HG03520 (cell line): ENCODE results near the gene HCK.
"Not testable (repeated sequence)": the region's sequence is repeated elsewhere in the genome, so short reads cannot be mapped to it uniquely, and the experiment has no call there.

Source experiments
- ATAC-seq: cut with Tn5 transposase; IDR thresholded peaks from one replicate; pipeline ENCODE4 v1.9.1; 2021; ENCODE audit warnings: mild to moderate bottlenecking, moderate library complexity; ENCODE audit not compliant: unreplicated experiment

HCK gene

DNA sequence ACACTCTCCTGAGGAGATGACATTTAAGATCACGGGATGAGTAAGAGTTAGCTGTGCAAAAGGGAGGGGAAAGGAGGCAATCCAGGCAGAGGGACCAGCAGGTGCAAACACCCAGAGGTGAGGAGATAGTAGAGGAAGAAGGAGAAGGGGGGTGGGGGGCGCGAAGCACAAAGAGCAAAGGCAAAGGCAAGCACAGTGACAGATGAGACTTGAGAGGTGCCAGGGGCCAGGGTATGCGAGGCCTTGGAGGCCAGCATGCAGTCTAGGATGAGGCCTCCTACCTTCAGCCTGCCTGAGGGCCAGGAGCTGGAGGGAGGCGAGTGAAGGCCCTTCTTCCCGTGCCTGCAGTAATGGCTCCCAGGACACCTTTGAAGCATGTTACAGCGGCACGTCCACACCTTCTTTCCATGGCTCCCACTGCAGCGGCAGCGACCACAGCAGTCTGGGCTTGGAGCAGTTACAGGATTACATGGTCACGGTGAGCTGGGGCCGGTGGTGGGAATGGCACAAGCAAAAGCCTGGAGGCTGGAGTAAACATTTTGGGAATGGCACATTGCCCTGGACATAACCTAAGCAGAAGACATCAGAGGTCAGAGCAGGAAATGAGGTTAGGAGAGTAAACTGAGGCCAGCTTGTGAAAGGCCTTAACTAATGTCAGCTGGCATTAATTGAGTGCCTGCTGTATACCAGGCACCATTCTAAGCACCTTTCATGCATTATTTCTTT is 23.2 kb upstream of the HCK start:
- no peak for ATAC-seq

DNA sequence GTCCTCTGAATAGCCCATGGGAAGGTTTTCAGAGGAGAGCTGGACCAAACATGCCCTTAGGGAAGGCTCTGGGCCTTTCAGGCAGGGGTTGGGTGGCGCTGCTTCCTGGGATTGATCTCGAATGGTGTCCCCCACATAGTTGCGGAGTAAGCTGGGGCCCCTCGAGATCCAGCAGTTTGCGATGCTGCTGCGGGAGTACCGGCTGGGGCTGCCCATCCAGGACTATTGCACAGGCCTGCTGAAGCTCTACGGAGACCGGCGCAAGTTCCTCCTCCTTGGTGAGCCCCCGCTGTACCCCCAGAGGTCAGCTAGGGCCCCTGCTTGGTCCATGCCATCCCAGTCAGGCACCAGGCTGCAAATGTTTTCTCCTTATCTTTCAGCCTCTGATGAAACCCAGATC is 22.5 kb upstream of the HCK start:
- no peak for ATAC-seq

DNA sequence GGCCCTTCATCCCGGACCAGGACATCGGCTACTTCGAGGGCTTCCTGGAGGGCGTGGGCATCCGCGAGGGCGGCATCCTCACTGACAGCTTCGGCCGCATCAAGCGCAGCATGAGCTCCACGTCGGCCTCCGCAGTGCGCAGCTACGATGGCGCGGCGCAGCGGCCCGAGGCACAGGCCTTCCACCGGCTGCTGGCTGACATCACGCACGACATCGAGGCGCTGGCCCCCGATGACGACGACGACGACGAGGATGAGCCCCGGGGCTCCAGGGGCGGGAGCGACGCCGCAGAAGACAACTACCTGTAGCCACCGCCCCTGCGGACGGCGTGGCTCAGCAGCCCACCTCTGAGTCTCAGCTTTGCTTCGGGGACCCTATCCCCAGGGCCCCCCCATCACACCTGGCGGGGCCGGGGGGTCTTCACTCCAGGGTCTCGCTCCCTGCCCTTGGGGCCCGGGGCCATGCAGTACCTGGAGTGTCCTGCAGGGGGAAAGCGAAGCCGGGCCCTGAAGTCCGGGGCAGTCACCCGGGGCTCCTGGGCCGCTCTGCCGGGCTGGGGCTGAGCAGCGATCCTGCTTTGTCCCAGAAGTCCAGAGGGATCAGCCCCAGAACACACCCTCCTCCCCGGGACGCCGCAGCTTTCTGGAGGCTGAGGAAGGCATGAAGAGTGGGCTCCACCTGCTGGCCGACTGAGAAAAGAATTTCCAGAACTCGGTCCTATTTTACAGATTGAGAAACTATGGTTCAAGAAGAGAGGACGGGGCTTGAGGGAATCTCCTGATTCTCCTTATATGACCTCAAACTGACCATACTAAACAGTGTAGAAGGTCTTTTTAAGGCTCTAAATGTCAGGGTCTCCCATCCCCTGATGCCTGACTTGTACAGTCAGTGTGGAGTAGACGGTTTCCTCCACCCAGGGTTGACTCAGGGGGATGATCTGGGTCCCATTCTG is 20.8 kb upstream of the HCK start:
- ATAC-seq, result no peak

DNA sequence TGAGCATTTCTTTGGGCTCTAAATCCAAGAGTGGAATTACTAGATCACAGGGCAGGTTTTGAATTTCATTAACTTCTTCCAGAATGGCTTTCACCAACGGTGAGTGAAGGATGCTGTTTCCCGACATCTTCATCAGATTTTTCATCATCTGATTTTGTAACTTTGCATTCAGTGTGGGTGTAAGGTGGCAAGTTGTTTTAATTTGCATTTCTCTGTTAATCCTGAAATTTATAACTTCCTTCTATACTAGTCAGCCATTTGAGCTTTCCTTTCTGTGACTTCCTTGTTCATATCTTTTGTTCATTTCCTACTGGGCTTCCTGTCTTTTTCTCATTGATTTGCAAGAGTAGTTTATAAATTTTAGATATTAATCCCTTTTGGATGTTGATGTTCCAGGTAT is 18.7 kb upstream of the HCK start:
- no peak for ATAC-seq

DNA sequence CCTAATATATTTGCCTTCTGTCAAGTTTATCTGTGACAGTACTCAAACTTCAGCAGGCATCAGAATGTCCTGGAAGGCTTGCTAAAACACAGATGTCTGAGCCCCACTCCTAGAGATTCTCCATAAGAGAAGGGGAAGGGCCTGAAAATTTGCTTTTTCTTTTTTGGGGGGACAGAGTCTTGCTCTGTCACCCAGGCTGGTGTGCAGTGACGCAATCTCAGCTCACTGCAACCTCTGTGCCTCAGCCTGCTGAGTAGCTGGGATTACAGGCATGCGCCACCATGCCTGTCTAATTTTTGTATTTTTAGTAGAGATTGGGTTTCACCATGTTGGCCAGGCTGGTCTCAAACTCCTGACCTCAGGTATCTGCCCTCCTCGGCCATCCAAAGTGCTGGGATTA is 18.3 kb upstream of the HCK start:
- not testable (repeated sequence) for ATAC-seq

DNA sequence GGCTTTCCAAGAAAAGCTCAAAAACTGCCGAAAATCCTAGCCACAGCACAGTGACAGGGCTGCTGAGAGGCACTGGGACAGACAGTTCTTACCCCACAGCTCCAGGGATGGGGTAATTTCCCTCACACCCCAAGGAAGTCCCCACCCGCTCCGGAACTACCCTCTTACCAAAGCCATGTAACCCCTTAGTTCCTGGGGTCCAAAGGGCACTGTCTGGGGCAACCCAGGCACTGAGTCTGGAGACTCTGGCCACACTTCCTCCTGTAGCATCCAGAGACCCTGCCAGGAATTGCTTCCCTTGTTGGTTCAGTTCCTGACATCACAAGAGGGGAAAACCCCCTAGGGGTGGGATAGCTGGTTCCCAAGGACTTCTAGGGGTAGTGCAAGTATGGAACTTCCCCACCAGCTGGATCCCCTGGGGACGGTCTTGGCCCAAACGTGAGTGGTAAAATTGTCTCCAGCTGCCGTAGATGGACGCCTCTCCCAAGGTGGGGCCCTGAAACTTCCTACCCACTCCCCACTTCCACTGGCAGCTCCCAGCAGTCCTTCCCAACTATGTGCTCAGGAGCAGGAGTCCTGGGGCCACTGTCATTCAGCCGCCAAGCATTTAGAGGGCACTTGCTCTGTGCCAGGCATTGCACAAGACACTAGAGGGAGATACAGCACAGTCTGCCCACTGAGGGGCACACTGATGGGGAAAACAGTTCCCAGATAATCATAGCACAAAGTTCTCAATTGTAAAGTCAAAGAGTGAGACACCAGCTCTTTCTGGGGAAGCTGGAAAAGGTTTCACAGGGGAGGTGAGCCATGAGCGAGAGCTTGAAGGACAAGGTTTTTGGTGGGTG is 17.2 kb upstream of the HCK start:
- ATAC-seq, result no peak

DNA sequence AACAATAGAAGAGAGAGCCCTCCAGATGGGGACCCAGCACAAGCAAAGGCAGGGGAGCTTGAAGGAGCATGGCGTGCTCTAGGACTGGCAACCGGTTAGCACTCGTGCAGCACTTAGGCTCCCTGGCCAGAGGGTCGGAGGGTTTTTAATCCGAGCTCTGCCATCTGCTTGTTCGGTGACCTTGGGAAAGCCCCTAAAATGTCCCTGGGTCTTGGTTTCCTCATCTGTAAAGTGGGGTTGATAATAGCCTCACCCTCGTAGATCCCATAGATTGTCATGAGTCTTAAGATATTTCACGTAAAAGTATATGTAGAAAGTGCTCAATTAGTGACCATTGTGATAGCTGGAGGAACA is 16.6 kb upstream of the HCK start:
- no peak for ATAC-seq

DNA sequence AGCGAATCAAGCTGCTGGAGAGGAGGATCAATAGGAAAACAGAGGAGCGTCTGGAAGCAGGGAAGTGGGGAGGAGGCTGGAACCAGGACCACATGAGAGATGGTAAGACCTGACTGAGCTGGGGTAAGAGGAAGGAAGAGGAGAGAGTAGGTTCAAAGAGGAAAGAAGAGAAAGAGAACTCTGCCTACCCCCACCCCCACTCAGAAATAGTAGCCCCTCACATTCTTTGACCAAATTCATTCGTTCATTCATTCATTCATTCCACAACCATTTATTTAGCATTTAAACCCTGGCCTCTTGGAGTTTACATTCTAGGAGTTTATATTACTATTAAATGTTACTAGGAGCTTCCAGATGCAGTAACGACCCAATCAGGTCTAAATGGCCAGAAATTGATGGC is 15.8 kb upstream of the HCK start:
- no peak for ATAC-seq

DNA sequence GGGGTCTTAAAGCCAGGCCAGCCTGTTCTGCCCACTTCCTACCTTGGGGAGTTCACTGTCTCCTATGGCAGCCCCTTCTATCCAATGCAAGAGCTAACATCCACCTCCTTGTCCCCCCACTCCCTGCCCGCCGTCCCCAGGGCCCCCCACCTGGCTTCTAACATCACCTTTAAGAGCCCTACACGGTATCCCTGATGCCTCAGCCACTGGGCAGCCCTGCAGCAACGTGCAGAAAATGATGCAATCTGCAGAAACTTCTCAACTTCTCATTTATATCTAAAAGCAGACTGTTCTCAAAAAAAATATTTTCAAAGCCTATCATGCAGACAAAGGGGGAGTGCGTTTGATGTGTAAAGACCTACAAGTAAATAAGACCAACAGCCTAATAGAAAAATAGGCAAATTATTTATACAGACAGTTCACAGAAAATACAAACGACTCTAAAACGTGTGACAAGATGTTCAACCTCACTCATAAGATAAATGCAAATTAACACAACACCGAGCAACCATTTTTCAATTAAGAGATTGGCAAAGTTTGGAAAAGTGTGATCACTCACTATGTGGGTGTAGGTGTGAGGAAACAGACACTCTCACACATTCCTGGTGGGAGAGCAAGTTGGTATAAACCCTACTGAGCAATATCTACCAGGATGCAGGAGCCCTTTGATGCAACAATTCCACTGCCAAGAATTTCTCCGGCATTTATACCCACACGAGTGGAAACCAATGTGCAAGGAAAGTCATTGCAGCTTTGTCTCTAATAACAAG is 15.1 kb upstream of the HCK start:
- no peak for ATAC-seq

DNA sequence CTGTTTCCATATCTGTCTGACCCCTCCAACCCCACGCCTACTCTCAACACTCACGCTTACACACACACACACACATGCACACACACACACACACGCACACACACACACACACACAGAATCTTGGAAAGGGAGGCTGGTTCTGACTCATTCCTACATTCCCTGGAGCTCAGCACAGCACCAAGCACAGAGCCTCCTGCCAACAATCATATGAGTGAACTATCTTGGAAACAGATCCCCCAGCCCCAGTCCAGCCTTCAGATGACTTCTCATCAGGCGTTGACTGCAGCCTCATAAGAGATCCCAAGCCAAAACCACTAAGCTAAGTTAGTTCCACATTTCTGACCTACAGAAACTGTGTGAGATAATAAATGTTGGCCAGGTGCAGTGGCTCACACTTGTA is 14.1 kb upstream of the HCK start:
- no peak for ATAC-seq

DNA sequence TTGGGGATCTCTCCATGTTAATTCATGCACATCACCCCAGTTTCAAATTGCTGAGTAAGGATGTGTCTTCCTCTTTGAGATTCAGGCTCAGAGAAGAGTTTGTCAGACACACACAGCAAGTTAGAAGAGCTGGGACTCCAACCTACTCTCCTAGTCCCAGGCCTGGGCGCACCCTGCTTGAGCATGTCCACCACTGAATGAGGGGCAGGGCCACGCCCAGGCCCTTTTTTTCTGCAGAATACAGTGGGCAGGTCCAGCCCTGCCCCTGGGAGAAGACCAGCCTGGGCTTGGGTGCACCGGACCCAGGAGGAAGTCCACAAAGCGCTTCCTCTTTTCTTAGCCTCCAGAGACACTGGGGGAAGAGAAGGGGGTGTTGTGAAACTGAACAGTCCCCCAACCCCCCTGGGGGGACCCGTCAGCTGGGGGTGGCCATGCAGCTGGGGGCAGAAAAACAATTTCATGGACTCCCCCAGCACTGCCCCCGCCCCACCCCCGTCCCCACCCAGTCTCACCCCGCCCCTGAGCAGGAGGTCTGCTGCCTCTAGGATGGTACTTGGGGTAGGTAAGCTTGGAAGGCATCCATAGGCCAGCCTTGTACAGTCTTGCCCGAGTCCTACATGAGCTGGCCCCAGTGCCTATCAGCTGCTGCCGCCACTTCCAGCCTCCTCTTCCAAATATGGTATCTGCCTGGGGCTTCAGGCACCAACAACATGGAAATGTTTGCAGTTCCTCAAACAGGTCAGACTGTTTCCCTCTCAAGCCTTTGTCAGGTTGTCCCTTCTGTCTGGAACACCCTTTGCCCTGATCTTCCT is 11.7 kb upstream of the HCK start:
- no peak for ATAC-seq

DNA sequence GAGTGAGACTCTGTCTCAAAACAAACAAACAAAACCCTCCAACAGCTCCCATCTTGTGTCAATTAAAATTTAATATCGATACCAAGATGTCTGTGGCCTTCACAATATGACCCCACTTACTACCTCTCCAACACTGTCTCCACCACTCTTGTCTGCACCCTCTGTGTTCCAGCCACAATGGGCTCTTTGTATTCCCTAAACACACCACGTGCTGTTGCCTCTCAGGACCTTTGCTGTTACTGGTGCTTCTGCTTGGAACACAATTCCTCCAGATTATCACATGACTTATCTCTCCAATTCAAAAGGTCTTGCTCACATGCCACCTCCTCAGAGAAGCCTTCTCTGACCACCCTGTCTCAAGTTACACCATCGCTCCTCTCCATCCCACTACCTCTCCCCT is 6.0 kb upstream of the HCK start:
- ATAC-seq, result no peak

DNA sequence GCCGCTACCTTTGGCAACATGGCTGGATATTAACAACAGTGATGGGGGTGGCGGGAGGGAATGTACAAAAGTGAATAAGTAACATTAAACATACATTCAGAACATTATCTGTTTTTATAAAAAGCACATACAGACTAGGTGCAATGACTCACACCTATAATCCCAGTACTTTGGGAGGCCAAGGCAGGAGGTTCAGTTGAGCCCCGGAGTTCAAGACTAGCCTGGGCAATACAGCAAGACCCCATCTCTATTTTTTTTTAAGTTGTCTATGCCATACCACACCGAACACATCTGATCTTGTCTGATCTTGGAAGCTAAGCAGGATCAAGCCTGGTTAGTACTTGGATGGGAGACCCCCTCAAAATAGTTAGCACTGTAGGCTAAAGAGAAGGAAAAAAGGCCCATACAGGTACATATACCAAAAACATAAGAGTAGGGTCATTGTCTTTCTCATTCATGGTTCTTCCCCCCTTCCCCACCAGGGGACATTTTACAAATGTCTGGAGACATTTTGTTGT is 1.7 kb upstream of the HCK start:
- no peak for ATAC-seq

DNA sequence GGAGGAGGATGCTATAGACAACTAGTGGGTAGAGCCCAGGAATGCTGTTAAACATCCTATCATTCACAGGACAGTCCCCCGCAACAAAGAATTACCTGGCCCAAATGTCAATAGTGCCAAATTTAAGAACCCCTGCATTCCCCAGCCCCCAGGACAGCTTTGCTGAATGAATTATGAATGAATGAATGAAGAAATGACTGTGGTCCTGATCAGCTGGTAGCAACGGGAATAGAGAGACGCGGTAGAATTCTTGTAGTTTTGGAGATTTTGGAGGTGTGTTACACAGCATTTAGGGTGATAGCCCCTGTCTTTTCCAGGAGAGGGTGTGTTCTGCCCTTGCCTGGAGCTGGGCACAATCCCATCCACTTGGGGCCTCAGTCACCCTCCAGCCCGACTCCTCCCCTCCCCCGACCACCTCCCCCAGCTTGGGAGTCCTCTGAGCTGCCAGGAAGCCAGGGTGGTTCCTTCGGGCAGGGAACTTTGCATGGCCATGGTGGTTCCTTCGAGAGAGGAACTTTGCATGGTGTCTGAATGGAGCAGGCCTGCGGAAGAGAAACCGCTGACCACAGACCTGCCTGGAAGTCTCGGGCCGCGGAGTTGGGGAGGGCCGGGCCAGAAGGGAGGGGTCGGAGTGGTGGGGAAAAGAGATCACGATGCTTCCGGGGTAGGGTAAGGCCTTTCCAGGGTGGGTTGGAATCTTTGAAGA is 1.0 kb upstream of the HCK start:
- no peak for ATAC-seq

DNA sequence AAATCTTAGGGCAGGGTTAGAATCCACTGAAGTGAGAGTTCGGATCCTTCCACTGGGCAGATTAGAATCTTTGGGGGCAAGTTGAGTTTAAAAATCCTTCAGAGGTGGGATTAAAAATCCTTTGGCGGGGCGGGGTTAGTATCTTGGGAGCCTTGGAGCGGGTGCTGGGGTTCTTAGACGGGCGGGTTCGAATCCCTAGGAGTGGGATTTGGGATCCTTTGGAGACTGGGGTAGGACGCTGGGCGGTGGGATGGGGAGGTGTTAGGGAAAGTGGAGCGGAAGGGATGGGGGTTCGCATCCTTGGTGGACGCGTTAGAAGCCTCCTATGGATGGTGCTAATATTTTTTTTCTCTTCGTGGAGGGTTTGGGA is 337 bp upstream of the HCK start:
- no peak for ATAC-seq

DNA sequence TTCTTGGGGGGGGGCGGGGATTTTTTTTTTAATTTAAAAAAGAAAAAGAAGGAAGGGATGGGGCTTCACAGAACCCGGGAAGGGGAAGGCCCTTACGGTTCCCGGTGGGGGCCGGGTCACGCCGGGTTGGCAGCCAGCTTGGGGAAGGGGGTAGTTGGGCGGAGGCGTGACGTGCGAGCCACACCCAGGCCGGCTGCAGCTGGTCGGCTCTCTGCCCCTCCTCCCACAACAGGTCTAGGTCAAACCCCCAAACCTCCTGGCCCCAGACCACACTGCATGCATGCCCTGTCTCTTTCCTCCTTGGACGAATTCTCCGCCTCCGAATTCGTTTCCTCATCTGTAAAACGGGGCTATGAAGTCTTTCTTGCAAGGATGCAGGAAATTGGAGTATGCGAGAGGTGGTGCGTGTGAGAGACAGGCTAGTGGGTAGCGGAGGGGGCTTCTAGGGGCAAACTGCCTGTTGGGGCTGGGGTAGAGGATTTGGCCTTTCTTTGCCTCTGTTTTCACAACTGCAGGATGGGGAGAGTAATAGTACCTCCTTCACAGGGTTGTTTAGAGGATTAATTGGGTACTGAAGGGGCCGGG is 828 bp downstream of the HCK start:
- no peak for ATAC-seq

DNA sequence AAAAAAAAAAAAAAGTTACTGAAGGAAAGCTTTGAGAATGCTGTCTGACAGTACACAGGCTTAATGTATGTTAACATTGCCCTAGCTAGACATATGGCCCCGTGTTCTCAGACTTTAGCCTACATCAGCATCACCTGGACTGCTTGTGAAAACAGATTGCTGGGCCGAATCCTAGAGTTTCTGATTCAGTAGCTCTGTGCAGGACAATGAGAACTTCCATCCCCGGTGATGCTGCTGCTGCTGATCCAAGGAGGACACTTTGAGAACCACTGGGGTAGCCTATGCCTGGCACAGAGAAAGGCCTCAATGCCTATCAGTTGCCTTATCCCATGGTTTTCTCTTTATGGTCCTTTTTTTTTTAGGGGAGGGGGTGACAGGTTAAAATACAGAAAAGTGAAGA is 1.6 kb downstream of the HCK start:
- ATAC-seq, result no peak

DNA sequence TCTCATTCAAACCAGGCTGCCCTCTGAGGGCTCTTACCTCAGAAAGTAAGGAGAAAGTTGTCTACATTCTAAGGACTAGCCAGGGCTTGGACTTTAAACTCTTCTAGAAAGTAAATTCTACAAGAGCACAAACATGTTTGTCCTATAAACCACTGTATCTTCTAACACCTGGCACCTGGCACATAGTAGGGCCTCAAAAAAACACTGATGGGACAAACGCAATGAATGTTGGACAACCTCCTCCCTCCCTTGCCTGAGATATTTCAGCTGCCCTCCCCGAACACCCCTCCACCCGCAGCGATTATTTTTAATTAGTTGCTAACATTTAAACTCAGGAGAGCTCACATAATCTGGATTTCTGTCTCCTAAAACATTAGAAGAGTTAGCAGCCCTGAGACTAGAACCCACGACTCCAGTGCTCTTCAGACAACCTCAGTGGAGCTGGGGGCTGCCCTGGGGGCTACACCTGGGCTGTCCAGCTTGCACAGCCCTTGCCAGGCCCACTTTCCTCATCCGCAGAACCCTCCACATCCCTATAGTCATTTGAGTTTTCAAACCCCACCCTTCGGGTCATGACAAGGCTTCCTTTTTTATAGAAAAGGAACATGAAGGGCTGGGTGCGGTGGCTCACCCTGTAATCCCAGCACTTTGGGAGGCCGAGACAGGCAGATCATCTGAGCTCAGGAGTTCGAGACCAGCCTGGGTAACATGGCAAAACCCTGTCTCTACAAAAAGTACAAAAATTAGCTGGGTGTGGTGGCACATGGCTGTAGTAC is 4.9 kb downstream of the HCK start:
- no peak for ATAC-seq
